NT2/D1 (cell line): ENCODE results near the gene SLC6A12.

Experiments
- SUZ12 ChIP-seq: IDR thresholded peaks from 2 replicates; pipeline ENCODE4 v1.6.1; 2011; ENCODE audit not compliant: insufficient read length, insufficient read depth; ENCODE audit errors: extremely low read depth
- YY1 ChIP-seq: IDR thresholded peaks from 2 replicates; pipeline ENCODE4 v1.6.1; 2011; ENCODE audit not compliant: insufficient read length, insufficient read depth
- ZNF274 ChIP-seq: IDR thresholded peaks from 2 replicates; pipeline ENCODE4 v1.6.1; 2011; ENCODE audit warnings: mild to moderate bottlenecking, low read depth, low read length

DNA sequence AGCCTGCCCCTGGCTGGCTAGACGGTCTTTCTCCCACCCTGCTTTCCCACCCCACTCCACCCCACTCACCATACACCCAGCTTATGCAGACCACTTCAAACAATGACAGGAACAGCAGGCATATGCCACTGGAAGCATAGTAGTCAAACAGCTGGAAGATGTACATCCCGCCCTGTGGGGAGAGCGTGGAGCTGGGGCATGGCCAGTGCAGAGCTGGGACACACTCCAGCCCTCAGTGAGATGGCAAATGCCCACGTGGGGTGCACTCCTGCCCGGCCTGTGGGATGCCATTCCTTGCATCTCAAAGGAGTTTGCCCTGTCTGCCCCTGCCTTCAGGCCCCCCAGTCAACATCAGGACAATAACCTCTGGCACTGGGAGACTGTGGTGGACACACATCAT is 18.8 kb downstream of the SLC6A12 start:
- TF ChIP-seq ZNF274, result no peak
- no peak for TF ChIP-seq YY1
- no peak for TF ChIP-seq SUZ12
